Mesendoderm (in vitro differentiated cells): ENCODE measurements around the gene PPP4R4. TPM values are rescaled to one million over a fixed set of nuclear protein-coding genes. Genes with fewer than 3 reads are reported as not detected.

Experiments used
- DNase-seq: peaks from one replicate; pipeline ENCODE4 v3.0.0; 2013
- H2AK5ac ChIP-seq: 2 replicates; pipeline ENCODE4 v1.6.1; 2013; ENCODE audit warnings: low read length, inconsistent platforms
- H2BK120ac ChIP-seq: 2 replicates; pipeline ENCODE4 v1.6.1; 2013; ENCODE audit warnings: low read depth, mild to moderate bottlenecking, low read length, moderate library complexity, mixed read lengths
- H2BK15ac ChIP-seq: replicated peaks from 2 replicates; pipeline ENCODE4 v1.6.1; 2013; ENCODE audit warnings: low read depth, mild to moderate bottlenecking, moderate library complexity
- H2BK5ac ChIP-seq: 2 replicates; pipeline ENCODE4 v1.6.1; 2013; ENCODE audit warnings: low read length, inconsistent platforms
- H3K18ac ChIP-seq: 2 replicates; pipeline ENCODE4 v1.6.1; 2013; ENCODE audit warnings: mild to moderate bottlenecking, low read length, mixed read lengths
- H3K23ac ChIP-seq: one replicate; pipeline ENCODE4 v1.6.1; 2013; ENCODE audit warnings: low read length
- H3K27ac ChIP-seq: 2 replicates; pipeline ENCODE4 v1.5.1; 2013; ENCODE audit warnings: low read depth, mild to moderate bottlenecking, inconsistent platforms, low read length, moderate library complexity
- H3K27me3 ChIP-seq: 2 replicates; pipeline ENCODE4 v1.6.1; 2013; ENCODE audit warnings: low read length, control low read depth, mild to moderate bottlenecking, inconsistent platforms; ENCODE audit not compliant: insufficient read depth, poor library complexity
- H3K36me3 ChIP-seq: 2 replicates; pipeline ENCODE4 v1.6.1; 2013; ENCODE audit warnings: low read length, inconsistent platforms; ENCODE audit not compliant: control insufficient read depth, insufficient read depth
- H3K4ac ChIP-seq: one replicate; pipeline ENCODE4 v1.6.1; 2013; ENCODE audit warnings: low read depth, mild to moderate bottlenecking, low read length, moderate library complexity
- H3K4me1 ChIP-seq: 2 replicates; pipeline ENCODE4 v1.6.1; 2013; ENCODE audit warnings: low read depth, low read length, inconsistent platforms; ENCODE audit not compliant: control insufficient read depth
- H3K4me2 ChIP-seq: 2 replicates; pipeline ENCODE4 v1.6.1; 2013; ENCODE audit warnings: low read length
- H3K4me3 ChIP-seq: 2 replicates; pipeline ENCODE4 v1.5.1; 2013; ENCODE audit warnings: mild to moderate bottlenecking, low read length
- H3K56ac ChIP-seq: one replicate; pipeline ENCODE4 v1.6.1; 2013; ENCODE audit warnings: low read length
- H3K79me1 ChIP-seq: 2 replicates; pipeline ENCODE4 v1.6.1; 2013; ENCODE audit warnings: low read length, inconsistent platforms
- H3K79me2 ChIP-seq: 2 replicates; pipeline ENCODE4 v1.6.1; 2013; ENCODE audit warnings: mild to moderate bottlenecking, low read length; ENCODE audit not compliant: control insufficient read depth, insufficient read depth
- H3K9ac ChIP-seq: 2 replicates; pipeline ENCODE4 v1.6.1; 2013; ENCODE audit warnings: low read length, inconsistent platforms
- H4K5ac ChIP-seq: one replicate; pipeline ENCODE4 v1.6.1; 2013; ENCODE audit warnings: low read length
- H4K8ac ChIP-seq: one replicate; pipeline ENCODE4 v1.6.1; 2013; ENCODE audit warnings: low read depth, mild to moderate bottlenecking, control low read depth, low read length, moderate library complexity
- WGBS: extraction: QIAGEN DNeasy Blood & Tissue Kit; methylation state at CpG from one replicate; pipeline ENCODE4 v1.1.7; 2013; ENCODE audit warnings: low lambda C conversion rate, missing lambda C conversion rate; ENCODE audit not compliant: insufficient coverage; ENCODE audit errors: extremely low coverage; 5-methylcytosine and 5-hydroxymethylcytosine counted together
- polyA plus RNA-seq, 2 experiments: library from polyadenylated mRNA; stranded (reverse); fragments of 200-250 nt; gene quantifications; one replicate each; pipeline ENCODE4 v1.2.3, GENCODE V29; 2013

The PPP4R4 gene, protein sequence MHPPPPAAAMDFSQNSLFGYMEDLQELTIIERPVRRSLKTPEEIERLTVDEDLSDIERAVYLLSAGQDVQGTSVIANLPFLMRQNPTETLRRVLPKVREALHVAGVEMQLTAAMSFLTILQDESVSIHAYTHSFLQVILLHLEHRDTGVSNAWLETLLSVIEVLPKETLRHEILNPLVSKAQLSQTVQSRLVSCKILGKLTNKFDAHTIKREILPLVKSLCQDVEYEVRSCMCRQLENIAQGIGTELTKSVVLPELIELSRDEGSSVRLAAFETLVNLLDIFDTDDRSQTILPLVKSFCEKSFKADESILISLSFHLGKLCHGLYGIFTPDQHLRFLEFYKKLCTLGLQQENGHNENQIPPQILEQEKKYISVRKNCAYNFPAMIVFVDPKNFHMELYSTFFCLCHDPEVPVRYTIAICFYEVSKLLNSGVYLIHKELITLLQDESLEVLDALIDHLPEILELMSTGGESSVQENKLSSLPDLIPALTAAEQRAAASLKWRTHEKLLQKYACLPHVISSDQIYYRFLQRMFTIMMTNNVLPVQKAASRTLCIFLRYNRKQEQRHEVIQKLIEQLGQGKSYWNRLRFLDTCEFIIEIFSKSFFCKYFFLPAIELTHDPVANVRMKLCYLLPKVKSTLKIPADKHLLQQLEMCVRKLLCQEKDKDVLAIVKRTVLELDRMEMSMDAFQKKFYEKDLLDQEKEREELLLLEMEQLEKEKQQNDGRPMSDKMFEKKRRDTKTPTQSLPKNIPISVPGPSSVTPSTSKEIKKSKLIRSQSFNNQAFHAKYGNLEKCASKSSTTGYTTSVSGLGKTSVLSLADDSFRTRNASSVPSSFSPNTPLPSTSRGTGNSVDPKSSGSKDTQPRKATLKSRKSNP
- 2.1 TPM for polyA plus RNA-seq (2013, experiment 1 of 2)
- 1.8 TPM for polyA plus RNA-seq (2013, experiment 2 of 2)

- DNase-seq = peak; percentile 95
- H2BK120ac ChIP-seq = no peak within 1 kb of the TSS
- H3K27ac ChIP-seq = no peak within 1 kb of the TSS
- H3K4me3 ChIP-seq = peak within 1 kb of the TSS; percentile 66
- no peaks in the 10 kb centered on the region for H3K36me3 ChIP-seq
- WGBS = no CpG with 5 or more reads among the region's 84 CpGs
- no peak within 1 kb of the TSS for H3K4ac ChIP-seq
- H4K8ac ChIP-seq = no peak within 1 kb of the TSS
- H3K23ac ChIP-seq = peak within 1 kb of the TSS; percentile 69
- H2BK5ac ChIP-seq = no peak within 1 kb of the TSS
- H3K27me3 ChIP-seq = peaks cover 3% of the 10 kb centered on the region
- no peaks in the 10 kb centered on the region for H3K79me2 ChIP-seq
- H3K4me1 ChIP-seq = peaks cover 2% of the 10 kb centered on the region
- no peaks in the 10 kb centered on the region for H3K79me1 ChIP-seq
- H3K56ac ChIP-seq = peak within 1 kb of the TSS; percentile 88
- peak within 1 kb of the TSS; percentile 61 for H3K18ac ChIP-seq
- no peak within 1 kb of the TSS for H2AK5ac ChIP-seq
- no peak within 1 kb of the TSS for H2BK15ac ChIP-seq
- H4K5ac ChIP-seq = no peak within 1 kb of the TSS
- H3K4me2 ChIP-seq = peak within 1 kb of the TSS; percentile 75
- H3K9ac ChIP-seq = peak within 1 kb of the TSS; percentile 70
Observed at GRCh38 chr14:94173885-94174603, at the start of gene PPP4R4. Gene PPP4R4 (plus strand): TSS chr14:94174322. CDS start chr14:94174466, 144 bp downstream.

GRCh38 chr14:94124582-94125377 lies 49.3 kb upstream of the PPP4R4 start:
- Histone ChIP-seq H3K9ac (no peak overlapping the region), H2AK5ac (no peak overlapping the region), H2BK120ac (no peak overlapping the region), H3K23ac (no peak overlapping the region), H3K79me1 (no peaks in the 10 kb centered on the region), H3K79me2 (no peaks in the 10 kb centered on the region), H3K4ac (no peak overlapping the region), H3K27ac (no peak overlapping the region), H3K4me1 (no peaks in the 10 kb centered on the region), H3K18ac (no peak overlapping the region), H2BK15ac (no peak overlapping the region), H4K5ac (no peak overlapping the region), H3K56ac (no peak overlapping the region), H4K8ac (no peak overlapping the region), H3K27me3 (no peaks in the 10 kb centered on the region), H3K4me2 (no peak overlapping the region), H3K4me3 (no peak overlapping the region), H3K36me3 (no peaks in the 10 kb centered on the region), H2BK5ac (no peak overlapping the region)
- no CpG with 5 or more reads among the region's 9 CpGs for WGBS
- DNase-seq = no peak

DNA sequence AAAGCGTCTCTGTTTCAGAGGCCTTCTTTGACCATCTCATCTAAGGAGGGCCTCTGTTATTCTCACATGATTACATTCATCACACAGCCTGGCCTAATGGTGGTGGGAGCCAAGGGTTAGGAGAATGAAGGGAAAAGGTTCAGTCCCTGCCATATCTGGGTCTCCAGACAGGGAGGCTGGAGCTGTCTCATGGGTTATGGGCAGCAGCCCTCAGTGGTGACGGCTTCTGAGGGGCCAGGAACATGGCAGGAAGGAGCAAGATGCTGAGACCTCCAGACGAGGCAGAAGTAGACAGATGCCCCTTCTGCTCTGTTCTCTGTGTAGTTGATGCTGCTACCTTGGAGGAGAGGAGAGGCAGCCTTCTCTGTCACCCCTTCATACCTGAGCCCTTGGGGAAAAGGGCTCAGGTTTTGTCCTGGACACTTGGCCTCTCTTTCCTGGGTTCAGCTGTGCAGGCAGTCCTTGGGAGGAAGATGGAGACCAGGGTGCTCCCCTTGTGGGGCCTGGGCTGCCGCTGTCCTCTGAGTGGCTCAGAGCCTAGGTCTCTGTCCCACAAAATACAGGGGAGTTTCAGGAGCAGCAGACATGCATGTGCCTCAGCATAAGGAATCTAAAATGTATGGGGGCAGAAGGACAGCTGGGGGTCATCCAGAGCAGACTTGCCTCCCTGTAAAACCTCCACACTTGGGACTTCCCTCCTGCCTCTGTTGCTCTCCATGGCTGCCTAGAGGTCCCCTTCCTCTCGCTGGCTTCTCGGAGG lies 48.3 kb upstream of the PPP4R4 start:
- H3K23ac ChIP-seq = no peak overlapping the region
- H2BK5ac ChIP-seq = no peak overlapping the region
- H3K79me1 ChIP-seq = no peaks in the 10 kb centered on the region
- no peak overlapping the region for H4K5ac ChIP-seq
- H3K4me2 ChIP-seq = no peak overlapping the region
- no peak overlapping the region for H3K56ac ChIP-seq
- no peak overlapping the region for H2AK5ac ChIP-seq
- no peaks in the 10 kb centered on the region for H3K79me2 ChIP-seq
- H3K18ac ChIP-seq = no peak overlapping the region
- H4K8ac ChIP-seq = no peak overlapping the region
- no peak overlapping the region for H2BK15ac ChIP-seq
- H3K4me1 ChIP-seq = no peaks in the 10 kb centered on the region
- no peak overlapping the region for H3K27ac ChIP-seq
- no CpG with 5 or more reads among the region's 6 CpGs for WGBS
- DNase-seq = no peak
- H3K4ac ChIP-seq = no peak overlapping the region
- no peak overlapping the region for H3K9ac ChIP-seq
- no peaks in the 10 kb centered on the region for H3K27me3 ChIP-seq
- H3K36me3 ChIP-seq = no peaks in the 10 kb centered on the region
- H2BK120ac ChIP-seq = no peak overlapping the region
- H3K4me3 ChIP-seq = no peak overlapping the region

GRCh38 chr14:94126419-94126677 lies 47.8 kb upstream of the PPP4R4 start:
- WGBS = no CpG with 5 or more reads among the region's 1 CpG
- Histone ChIP-seq H2BK15ac (no peak overlapping the region), H3K79me2 (no peaks in the 10 kb centered on the region), H3K4me1 (no peaks in the 10 kb centered on the region), H3K27me3 (no peaks in the 10 kb centered on the region), H2BK5ac (no peak overlapping the region), H2AK5ac (no peak overlapping the region), H3K27ac (no peak overlapping the region), H3K4me3 (no peak overlapping the region), H4K5ac (no peak overlapping the region), H3K23ac (no peak overlapping the region), H3K9ac (no peak overlapping the region), H3K18ac (no peak overlapping the region), H3K56ac (no peak overlapping the region), H2BK120ac (no peak overlapping the region), H3K4me2 (no peak overlapping the region), H3K4ac (no peak overlapping the region), H4K8ac (no peak overlapping the region), H3K79me1 (no peaks in the 10 kb centered on the region), H3K36me3 (no peaks in the 10 kb centered on the region)
- DNase-seq = no peak

DNA sequence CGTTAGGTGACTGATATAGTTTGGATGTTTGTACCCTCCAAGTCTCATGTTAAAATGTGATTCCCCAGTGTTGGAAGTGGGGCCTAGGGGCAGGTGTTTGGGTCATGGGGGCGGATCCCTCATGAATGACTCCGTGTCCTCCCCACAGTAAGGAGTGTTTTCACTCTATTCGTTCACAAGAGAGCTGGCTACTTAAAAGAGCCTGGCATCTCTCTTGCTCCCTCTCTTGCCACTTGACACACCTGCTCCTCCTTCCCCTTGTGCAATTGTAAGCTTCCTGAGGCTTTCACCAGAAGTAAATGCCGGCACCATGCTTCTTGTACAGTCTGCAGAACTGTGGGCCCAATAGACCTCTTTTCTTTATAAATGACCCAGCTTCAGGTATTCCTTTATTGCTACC lies 47.3 kb upstream of the PPP4R4 start:
- Histone ChIP-seq H2BK5ac (no peak overlapping the region), H4K8ac (no peak overlapping the region), H3K4me1 (no peaks in the 10 kb centered on the region), H3K56ac (no peak overlapping the region), H3K4me2 (no peak overlapping the region), H3K79me2 (no peaks in the 10 kb centered on the region), H3K23ac (no peak overlapping the region), H3K27me3 (no peaks in the 10 kb centered on the region), H2AK5ac (no peak overlapping the region), H4K5ac (no peak overlapping the region), H3K4ac (no peak overlapping the region), H3K18ac (no peak overlapping the region), H3K9ac (no peak overlapping the region), H3K36me3 (no peaks in the 10 kb centered on the region), H3K27ac (no peak overlapping the region), H2BK15ac (no peak overlapping the region), H3K4me3 (no peak overlapping the region), H2BK120ac (no peak overlapping the region), H3K79me1 (no peaks in the 10 kb centered on the region)
- WGBS = no CpG with 5 or more reads among the region's 5 CpGs
- DNase-seq = no peak
